Stimulated activated CD4-positive, alpha-beta T cell treated with anti-CD3 and anti-CD28 coated beads, Interleukin-12 subunit alpha, Interleukin-12 subunit beta, amount 100 ng/mL, for 4 hours (primary cell): ENCODE measurements around the gene SPCS2.

Experiments used
- DNase-seq: peaks from one replicate; pipeline ENCODE4 v3.0.0-alpha.2; 2020

Gene SPCS2

GRCh38 chr11:74948898-74949752 is at the start of gene SPCS2, which contains the start of gene XRRA1:
Gene SPCS2 (plus strand): TSS chr11:74949266. CDS start chr11:74949286, 20 bp downstream.
Gene XRRA1 (minus strand): TSS chr11:74949091. CDS start chr11:74940878, 8,213 bp downstream.
- peak; percentile 96 for DNase-seq

GRCh38 chr11:74902342-74902741 is 46.7 kb upstream of the SPCS2 start:
- DNase-seq, result no peak

- no peak for DNase-seq
Observed at GRCh38 chr11:74905326-74905725, 43.7 kb upstream of the SPCS2 start.

- no peak for DNase-seq
Observed at GRCh38 chr11:74909385-74909784, 39.7 kb upstream of the SPCS2 start.

GRCh38 chr11:74909812-74910211 is 39.3 kb upstream of the SPCS2 start:
- DNase-seq, result no peak

DNA sequence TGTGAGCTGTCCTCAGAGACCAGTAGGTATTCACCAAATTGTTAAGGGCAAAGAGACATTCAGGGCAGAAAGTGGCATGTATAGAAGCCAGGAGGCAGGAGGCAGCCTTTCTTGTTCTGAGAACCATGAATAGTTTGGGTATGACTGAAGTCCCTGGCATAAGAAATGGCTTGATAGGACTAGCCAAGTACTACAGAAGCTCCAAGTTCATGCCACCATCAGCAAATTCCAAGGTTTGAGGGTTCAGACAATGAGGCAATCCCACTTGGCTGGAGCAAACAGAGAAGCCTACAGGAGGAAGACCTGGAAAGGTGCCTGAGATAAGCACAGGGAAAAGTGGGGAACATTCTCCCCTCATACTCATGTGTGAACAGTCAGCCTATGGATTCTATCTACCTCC is 25.9 kb upstream of the SPCS2 start:
- no peak for DNase-seq

GRCh38 chr11:74925281-74925680 is 23.8 kb upstream of the SPCS2 start:
- no peak for DNase-seq

DNA sequence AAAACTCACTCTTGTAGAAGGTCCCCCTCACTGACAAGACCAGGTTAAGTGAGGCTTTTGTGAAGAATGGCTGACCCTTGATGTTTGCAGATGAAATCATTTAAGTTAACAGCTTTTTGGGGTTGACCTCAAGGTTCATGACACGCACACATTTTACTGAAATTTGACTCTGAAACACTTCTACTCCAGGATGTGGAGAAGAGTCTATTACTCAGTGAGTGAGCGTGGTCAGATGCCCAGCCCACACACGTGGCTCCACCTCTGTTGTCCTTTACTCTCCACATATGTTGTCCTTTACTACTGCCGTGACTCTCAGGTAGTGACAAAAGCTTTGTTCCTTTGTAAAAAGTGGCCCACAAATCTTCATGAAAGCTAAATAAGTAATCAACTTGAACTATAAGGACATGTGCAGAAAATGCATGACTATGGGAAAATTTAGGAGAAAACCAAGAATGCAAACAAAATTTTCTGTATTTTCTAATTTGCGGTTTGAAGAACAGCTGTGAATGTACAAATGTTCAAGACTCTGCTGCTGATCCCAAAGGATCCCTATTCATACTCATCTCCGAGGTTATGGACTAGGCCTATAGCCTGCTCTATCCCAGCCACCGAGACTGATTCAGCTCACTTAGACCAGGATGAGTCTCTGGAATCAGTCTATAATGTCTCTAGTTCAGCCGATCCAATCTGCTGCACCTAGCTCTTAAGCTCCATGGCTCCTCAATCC is 22.6 kb upstream of the SPCS2 start:
- DNase-seq, result no peak

- DNase-seq, result no peak
Observed at GRCh38 chr11:74927496-74927895, 21.6 kb upstream of the SPCS2 start.

DNA sequence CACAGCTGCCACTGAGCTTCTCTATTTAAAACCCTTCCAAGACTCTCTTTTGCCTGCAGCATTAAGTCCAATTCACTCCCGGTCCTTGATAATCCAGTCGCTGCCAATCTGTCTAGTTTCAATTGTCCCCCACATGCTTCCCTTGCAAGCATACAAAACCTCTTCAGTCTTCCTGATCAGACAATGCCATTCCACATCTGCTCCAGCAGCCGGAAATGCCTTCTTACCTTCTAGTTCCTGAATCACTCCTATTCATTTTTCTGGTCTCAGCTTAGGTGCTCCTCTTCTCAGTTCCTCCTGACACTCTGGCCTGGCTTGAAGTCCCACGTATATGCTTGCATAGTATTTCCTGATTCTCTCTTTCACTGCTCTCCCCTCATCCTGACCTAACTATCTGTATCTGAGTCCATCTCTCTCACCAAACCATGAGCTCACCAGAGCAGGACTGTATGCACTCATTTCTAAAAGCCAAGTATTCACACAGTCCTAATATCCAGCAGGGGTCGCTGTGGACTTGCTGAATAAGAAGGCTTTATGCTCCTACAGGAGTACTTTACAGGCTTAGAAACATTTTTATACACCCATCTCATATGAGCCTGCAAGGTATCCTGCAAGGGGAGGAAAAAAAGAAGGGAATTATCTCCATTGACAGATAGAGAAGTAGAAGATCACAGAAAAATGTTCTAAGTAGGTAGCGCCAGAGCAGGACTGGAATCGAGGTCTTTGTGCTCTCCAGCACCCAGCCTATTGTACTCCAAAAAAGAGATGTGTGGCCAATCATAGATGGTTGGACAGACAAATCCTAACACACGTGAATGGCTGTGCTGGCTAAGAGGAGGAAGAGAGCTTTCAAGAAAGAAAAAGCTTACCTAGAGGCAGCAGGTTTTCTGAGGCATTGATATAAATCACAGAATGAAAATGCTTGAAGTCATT is 19.4 kb upstream of the SPCS2 start:
- peak; percentile 44 for DNase-seq

GRCh38 chr11:74932169-74932568 is 16.9 kb upstream of the SPCS2 start:
- no peak for DNase-seq

DNA sequence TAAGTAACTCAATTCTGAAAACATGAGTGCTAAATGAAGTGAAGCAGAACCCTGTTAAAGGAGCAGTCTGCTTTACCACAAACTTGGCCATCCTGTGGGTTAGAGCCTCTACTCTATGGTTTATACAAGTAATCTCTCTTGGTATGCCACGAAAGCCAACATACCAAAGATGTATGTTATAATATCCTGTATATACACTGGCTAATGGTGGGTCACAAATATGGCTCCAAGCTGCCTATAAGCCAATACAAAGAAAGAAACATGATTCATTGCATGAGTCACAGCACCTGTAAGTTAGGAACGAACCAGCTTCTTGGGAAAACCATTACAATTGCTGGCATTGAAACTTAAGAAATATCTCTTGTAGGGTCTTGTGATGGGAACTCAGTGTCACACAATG is 16.3 kb upstream of the SPCS2 start:
- no peak for DNase-seq

DNA sequence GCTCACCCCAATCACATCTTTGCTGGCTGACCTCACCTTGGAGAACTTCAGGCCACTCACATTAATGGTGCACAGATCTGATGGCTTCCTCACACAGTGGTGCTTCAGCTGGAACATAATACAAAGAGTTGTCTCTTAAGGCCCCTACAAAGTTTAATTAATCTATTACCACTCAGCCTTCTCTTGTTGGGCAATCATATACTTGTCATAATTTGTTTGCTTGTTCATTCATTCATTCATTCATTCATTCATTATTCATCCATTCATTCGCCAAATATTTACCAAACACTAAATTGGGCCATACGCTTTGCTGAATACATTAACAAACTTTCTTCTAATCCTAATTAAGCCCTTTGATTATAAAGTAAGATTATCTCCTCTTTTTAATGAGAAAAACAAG is 15.3 kb upstream of the SPCS2 start:
- DNase-seq, result no peak

DNA sequence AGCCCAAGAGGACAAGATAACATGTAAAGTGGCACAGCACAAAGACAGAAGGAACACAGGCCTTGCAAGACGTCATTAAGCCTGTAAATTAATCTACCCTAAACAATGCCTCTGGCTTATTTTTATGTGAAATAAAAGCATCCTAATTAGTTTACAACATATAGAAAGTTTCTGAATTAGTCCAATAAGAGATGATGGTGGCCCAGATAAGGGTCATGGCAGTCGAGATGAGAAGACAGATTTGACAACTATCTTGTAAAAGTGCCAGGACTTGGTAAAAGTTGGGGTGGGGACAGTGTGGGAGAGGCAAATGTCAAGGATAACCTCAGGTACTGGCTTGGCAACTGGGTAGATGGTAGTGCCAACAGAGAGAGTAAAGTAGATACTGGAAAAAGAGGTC is 13.8 kb upstream of the SPCS2 start:
- no peak for DNase-seq

DNA sequence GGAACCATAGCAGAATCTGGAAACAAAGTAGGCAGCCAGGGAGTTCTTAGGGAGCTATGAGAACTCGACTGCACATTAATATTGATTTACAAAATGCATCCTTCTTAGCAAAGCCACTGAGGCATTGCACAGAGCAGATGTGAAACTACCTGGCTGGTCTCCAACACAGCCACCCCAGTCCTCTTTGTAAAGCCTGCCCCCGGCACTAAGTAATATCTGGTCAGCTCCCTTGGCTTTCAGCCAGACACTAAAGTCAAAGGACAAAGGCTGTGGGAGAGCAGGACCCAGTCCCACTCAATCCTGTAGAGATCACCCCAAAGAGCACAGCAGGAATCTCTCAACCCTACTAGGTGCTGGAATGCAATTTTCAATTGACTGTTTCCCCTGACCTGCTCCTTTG is 13.0 kb upstream of the SPCS2 start:
- DNase-seq, result no peak

DNA sequence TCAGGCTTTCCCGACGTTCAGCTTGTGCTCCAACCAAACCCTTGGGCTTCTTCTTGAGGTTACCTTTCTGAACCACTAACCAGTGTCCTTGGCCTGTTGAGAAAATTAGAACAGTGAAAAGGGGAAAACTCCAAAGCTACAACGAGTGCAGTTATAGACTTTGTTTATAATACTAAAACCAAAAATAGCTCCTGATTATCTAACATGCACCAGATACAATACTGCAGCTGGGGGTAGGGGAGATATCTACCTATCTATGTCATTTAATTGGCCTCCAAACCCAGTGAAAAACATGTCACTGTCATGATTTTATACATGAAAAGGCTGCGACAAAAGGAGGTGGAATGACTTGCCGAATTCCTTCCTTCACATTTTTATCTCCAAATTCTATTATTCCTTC is 12.1 kb upstream of the SPCS2 start:
- no peak for DNase-seq

GRCh38 chr11:74937696-74938475 is 11.2 kb upstream of the SPCS2 start:
- DNase-seq, result no peak

GRCh38 chr11:74941492-74941891 is 7.6 kb upstream of the SPCS2 start:
- DNase-seq, result no peak

GRCh38 chr11:74942073-74942759 is 6.8 kb upstream of the SPCS2 start:
- DNase-seq, result no peak

GRCh38 chr11:74948546-74948897 is 544 bp upstream of the SPCS2 start:
- DNase-seq, result no peak

- DNase-seq, result no peak
Observed at GRCh38 chr11:74949753-74950137, 679 bp downstream of the SPCS2 start.
